Peyer's patch (tissue), 4 donors: ENCODE measurements around the gene C19orf33.

Experiments
- CTCF ChIP-seq, 6 experiments: fragments of 450-650 bp in 4 of 6; fragments of 200-600 bp in 2 of 6; sonication (generic) in 1 of 6; IDR thresholded peaks; one replicate each; pipeline ENCODE4 v1.5.1; 2017 to 2019; ENCODE audit warnings: antibody characterized with exemption in 6 of 6, mild to moderate bottlenecking in 3 of 6, moderate library complexity in 1 of 6
- POLR2A ChIP-seq, 2 donors: fragments of 450-650 bp; IDR thresholded peaks; one replicate each; pipeline ENCODE4 v1.5.1; 2017; ENCODE audit warnings: antibody characterized with exemption in 2 of 2, mild to moderate bottlenecking in 2 of 2, moderate library complexity in 2 of 2

GRCh38 chr19:38326591-38326990, 22.5 kb downstream of the C19orf33 start:
- no peak for TF ChIP-seq CTCF (IDR thresholded peaks at IDR 0.05)
- no peak for TF ChIP-seq POLR2A (IDR thresholded peaks at IDR 0.05)
